HT1080 (cell line): ENCODE measurements around the gene MACROD2. TPM values are rescaled to one million over a fixed set of nuclear protein-coding genes. Genes with fewer than 3 reads are reported as not detected.

ENCODE experiments used
- DNase-seq: peaks from one replicate; pipeline ENCODE4 v3.0.0-alpha.2; 2015; ENCODE audit warnings: low read depth
- total RNA-seq: library from RNA; depleted of rRNA; stranded (reverse); fragments of >200 nt; shearing (Covaris generic); gene quantifications from 2 replicates; pipeline ENCODE4 v1.2.3, GENCODE V29; 2014

Gene MACROD2
- total RNA-seq, 1 experiment from 2014 or later = 1.2 TPM

DNA sequence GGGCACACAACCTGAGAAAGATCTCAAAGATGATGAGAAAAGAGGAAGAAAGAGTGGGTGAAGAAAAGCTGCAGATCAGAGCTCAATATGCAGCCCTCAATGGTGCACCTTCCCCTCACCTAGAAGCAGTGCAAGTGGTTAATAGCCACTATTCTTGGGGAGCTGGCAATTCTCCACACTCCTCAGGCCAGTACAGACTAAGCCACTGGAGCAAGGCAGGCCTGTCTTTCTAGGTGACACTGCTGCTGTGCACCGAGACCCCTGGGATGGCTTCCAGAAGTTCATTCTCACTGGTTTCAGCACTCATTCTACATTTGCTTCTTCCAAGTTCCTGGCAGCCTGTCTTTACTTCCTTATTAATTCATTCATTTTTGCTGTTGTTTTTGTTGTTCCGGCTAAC lies 1604.6 kb downstream of the MACROD2 start:
- no peak for DNase-seq

GRCh38 chr20:15600565-15600964 lies 1605.2 kb downstream of the MACROD2 start:
- no peak for DNase-seq

DNA sequence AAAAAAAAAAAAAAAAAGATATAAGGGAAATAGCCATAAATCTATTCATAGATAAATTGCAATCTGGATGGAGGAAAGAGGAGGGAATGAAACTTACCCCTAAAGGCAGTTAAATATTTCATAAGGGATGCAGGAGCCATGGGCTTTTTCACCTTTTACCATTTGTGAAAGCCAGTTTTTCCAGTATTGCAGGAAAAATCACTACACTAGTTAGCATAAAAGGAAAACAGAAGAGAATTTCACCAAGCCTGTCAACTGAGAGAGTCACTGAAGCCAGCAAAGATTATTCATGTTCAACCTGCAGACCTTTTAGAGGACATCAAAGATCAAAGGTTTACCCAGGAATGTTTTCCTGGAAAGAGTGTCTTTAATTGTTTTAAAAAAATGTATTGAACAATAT lies 1608.2 kb downstream of the MACROD2 start:
- no peak for DNase-seq

DNA sequence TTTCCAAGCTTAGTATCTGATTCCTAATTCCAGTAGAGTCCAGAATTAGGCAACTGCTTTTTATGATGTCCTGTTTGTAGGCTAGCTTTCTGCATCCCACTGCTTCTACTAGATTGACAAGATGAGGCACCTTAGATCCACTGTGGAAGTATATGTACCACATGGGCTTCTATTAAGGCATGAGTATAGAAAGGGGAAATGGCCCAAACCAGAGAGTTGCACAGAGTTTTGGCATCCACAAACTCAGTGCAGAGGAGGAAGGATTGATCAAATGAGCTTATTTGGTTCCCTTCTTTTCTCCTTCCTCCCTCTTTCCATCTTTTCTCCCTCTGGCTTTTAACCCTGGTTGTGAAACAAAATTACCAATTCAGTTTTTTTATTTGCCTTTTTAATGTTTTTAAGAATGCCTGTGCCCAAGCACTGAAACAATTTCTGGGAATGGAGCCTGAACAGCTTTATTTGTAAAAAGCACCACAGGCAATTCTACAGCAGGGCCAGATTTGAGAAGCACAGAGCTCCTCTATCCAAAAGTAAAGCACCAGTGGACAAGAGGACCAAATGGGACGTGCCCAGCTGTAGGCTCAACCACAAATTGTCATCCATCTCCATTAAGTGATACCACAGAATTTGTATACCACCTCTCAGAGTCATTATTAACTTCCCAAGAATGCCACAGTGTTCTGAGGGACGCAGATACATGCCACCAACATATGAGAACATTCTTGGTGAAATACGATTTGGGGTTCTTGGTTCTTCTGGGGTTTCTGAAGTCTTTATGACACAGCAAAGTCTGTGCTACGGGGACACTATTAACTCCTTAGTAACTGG lies 1608.9 kb downstream of the MACROD2 start:
- no peak for DNase-seq

DNA sequence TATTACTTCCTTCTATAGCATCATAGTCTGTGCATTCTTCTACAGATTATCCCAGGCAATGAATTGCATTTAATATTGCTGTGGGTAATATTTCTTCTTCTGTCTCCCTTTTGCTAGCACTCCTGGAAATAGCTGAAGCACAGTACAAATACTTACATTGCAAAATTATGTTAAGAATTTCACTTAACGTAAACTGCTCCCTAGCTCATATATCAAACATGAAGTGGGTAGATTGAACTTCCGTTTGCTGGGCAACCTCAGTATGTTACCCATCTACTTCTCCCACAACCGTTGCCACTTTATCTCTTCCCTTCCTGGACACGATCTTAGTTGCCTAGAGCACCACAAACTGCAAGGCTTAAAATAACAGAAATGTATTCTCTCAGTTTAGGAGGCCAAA lies 1614.6 kb downstream of the MACROD2 start:
- no peak for DNase-seq

GRCh38 chr20:15610787-15611186 lies 1615.5 kb downstream of the MACROD2 start:
- no peak for DNase-seq

DNA sequence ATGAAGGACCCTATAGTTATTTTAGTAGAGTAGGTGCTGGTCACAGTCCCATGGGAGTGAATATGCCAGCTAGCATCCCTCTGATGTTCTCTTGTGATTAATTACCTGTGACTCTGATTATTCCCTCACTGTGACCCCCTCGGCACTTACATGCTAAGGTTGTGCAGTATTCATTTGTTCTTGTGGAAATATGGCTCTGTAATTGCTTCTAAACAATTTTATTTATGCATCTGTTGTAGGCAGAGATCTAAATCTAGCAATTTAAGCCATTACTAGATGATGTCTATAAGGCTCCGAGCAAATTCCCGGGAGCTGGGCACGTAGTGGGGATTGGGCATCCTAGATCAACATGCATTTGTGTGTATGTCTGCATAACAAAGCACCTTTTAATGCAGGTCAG lies 1616.2 kb downstream of the MACROD2 start:
- DNase-seq = no peak

- DNase-seq = no peak
Observed at GRCh38 chr20:15612198-15612597, 1616.9 kb downstream of the MACROD2 start.

GRCh38 chr20:15612769-15613168 lies 1617.5 kb downstream of the MACROD2 start:
- DNase-seq = no peak

DNA sequence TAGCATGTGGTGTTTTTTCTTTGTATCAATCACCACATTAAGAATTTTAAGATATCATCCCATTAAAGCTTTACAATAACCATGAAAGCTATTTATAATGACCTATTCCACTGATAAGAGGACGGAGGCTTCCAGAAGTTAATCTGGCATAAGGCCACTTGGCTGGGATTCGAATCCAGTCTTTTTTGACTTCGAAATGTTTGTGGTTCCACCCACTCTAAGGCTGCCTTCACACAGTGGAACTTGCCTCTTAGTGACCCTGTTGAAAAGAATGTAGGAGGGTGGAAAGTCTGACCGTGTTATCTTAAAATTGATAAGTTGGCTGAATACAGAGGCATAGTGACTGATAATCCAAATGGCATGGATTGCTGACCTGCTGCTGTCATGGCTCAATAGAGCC lies 1618.2 kb downstream of the MACROD2 start:
- no peak for DNase-seq

DNA sequence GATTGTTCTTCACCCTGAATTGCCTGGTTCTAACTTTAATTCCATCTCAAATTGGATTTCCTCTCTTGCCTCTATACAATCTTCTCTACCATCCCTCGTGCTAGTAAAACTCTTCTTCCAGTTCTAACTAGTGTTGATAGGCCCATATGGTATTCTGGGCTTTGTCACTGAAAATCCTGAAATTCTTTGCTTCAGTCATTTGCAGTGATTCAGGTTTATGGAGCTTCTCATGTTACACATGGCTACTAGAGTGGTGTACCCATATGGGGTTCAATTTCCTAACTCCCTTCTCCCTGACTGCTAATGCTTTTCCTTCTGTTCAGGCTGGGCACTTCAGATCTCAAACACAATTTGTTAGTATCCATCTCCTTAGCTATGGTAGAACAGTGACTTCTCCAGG lies 1621.3 kb downstream of the MACROD2 start:
- no peak for DNase-seq

DNA sequence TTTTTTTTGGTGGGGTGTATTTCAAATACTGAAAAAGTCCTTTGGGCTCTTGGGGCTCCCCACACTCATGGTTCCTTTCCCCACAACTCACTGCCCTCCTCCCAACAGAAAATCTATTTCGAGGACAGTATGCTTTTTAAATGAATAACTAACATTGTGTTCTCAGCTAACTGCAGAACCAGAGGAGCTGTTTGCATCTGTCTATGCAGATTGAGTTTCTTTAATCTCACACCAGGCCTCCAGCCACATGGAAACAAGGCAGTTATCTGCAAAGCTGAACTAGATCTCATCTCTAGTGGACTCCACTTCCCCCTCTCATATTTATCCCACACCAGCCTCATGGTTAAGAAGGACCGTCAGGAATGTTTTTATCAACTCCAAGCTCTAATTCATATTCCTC lies 1622.8 kb downstream of the MACROD2 start:
- no peak for DNase-seq

DNA sequence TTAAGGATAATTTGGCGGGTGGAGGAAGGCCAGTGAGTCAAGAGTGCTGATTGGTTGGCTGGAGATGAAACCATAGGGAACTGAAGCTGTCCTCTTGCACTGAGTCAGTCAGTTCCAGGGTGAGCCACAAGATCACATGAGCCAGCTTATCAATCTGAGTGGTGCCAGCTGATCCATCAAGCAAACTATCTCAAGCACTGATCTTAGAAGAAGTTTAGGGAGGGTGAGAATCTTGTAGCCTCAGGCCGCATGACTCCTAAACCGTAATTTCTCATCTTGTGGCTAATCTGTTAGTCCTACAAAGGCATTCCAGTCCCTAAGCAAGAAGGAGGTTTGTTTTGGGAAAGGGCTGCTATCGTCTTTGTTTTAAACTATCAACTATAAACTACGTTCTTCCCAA lies 1623.6 kb downstream of the MACROD2 start:
- DNase-seq = no peak

- peak; percentile 18 for DNase-seq
Observed at GRCh38 chr20:15619341-15619740, 1624.0 kb downstream of the MACROD2 start.

DNA sequence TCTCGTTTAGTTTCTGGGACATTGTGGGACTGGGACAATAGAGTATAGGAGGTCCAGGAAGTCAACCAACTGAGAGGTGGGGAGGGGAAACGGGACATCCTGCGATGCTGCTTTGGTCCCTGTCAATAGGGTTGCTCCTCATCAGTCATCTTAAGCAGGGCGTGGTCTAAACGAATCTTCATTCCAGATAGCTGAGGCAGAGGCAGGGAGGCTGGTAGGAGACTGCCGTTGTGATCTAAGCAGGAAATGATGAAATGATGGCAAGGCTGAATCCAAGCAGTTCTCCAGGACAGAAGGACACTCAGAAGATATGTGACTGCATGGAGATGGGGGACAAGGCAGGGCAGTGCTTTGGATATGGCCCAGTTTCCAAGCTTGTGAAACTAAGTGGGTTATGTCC lies 1624.5 kb downstream of the MACROD2 start:
- DNase-seq = peak; percentile 31

DNA sequence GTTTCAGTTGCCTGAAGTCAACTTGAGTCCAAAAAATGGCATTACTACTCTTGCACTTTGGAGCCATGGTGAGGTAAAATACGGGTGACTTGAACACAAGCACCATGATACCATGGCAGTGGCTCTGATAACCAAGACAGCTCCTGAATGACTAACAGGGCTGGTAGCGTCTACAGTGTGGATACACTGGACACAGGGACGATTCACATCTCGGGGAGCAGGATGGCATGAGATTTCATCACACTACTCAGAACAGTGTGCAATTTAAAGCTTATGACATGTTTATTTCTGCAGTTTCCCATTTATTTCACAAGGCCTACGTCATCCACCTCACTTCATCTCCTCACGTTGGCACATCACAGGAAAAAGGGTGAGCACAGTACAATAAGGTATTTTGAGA lies 1627.1 kb downstream of the MACROD2 start:
- no peak for DNase-seq

GRCh38 chr20:15623215-15623614 lies 1627.9 kb downstream of the MACROD2 start:
- no peak for DNase-seq

DNA sequence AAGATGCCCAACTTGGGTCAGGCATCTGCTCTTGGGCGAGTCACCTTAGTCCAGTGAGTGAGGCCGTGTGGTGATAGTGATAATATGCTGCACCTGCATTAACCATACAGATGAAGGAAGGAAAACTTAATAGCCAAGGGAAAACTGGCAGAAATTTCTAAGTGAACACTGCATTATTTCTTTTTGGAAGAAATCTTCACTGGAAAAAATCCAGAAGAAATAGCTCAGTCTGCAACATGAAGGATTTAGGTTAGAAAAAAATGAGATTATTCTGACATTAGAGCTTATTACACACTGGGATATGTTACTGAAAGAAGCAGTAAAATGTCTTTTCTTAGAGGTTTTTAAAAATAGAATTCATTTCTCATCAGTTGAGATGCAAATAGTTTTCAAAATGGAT lies 1630.7 kb downstream of the MACROD2 start:
- DNase-seq = no peak

DNA sequence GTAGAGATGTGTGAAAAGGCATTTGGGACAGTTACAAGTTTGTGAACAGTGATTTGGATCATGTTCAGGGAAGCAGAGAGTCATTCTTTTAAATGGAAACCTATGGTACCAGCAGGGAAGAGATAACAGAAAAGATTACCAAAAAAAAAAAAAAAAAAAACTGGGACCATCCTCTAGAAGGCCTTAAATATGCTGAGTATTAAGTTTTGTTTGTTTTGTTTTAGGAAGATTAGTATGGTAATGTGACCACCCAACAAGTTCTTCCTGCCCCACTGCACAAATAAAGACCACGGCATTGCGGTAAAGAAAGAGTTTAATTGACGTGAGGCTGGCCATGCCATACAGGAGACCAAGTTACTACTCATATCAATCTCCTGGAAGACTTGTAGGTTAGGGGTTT lies 1631.8 kb downstream of the MACROD2 start:
- no peak for DNase-seq

DNA sequence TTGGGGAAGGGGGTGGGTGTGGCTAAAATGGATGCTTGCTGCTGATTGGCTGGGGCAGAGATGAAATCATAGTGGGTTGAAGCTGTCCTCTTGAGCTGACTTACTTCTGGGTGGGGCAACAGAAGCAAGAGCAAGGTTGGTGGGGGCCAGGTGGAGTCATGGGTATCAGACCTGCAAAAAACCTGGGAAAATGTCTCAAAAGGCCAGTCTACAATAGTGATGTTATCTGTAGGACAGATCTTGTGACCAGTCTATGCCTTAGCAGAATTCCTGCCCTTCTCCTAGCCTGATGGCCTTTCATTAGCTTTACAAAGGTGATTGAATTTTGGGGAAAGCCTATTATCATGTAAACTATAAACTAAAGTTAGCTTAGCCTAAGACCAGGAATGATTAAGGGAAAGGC lies 1632.2 kb downstream of the MACROD2 start:
- no peak for DNase-seq

DNA sequence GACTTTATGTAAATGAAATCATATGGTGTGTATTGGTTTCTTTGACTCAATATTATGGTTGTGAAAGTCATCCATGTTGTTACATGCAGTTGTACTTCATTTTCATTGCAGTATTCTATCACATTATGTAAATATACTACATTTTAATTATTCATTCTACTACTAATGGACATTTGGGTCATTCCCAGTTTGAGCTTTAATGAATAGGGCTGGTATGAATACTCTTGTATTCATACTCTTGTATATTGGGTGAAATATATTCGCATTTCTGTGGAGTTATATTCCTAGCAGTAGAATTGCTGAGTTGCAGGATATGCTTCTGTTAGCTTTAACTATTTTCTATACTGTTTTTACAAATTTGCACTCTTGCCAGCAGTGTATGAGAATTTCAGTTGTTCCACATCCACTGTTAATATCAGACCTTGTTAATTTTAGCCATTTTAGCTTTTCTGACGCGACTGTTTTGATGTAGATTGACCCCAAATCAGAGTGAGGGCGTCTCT lies 1633.6 kb downstream of the MACROD2 start:
- no peak for DNase-seq

GRCh38 chr20:15630360-15630759 lies 1635.0 kb downstream of the MACROD2 start:
- no peak for DNase-seq

- no peak for DNase-seq
Observed at GRCh38 chr20:15632680-15633079, 1637.4 kb downstream of the MACROD2 start.
